A549 (cell line): ENCODE results near the gene FN3KRP. TPM values are rescaled to one million over a fixed set of nuclear protein-coding genes. Genes with fewer than 3 reads are reported as not detected.

Experiments
- ATAC-seq, 2 experiments: fragments of 200-7000 bp in 1 of 2; fragments of >200 bp in 1 of 2; cut with Nextera tagmentation in 1 of 2; cut with Tn5 transposase in 1 of 2; 3 replicates each; pipeline versions ENCODE4 v1.8.0 to v1.9.1; 2018 to 2020; ENCODE audit warnings: mild to moderate bottlenecking in 1 of 2, moderate library complexity in 1 of 2
- CTCF ChIA-PET: fragments of 300-600 bp; sonication (Branson Sonifier 250); formaldehyde crosslinking; extraction: SDS; loops from one replicate; lab custom pipeline; 2021; ENCODE audit warnings: antibody characterized with exemption, inconsistent platforms; lab: Yijun Ruan, JAX
- POLR2A ChIA-PET: fragments of 350-600 bp; formaldehyde crosslinking; extraction: SDS; loops from one replicate; lab custom pipeline; 2021; ENCODE audit warnings: antibody characterized with exemption, inconsistent platforms; lab: Yijun Ruan, JAX
- DNase-seq, 2 experiments: peaks; one replicate each; pipeline versions ENCODE4 v3.0.0 to v3.0.0-alpha.2; 2011 to 2016; ENCODE audit warnings: low read depth in 1 of 2, low spot score in 1 of 2
- FAIRE-seq: peaks from 2 replicates; lab custom pipeline; 2011; peaks lifted over from hg19 to GRCh38; lab: Jason Lieb, UNC
- H3K27ac ChIP-seq, 2 experiments: fragments of >200 bp; sonication (Bioruptor Twin); formaldehyde crosslinking; 3 replicates each; pipeline ENCODE4 v1.5.1; 2016 to 2017
- H3K4me1 ChIP-seq: fragments of >200 bp; sonication (Bioruptor Twin); formaldehyde crosslinking; 3 replicates; pipeline ENCODE4 v1.6.1; 2016
- H3K4me2 ChIP-seq: fragments of >200 bp; sonication (Bioruptor Twin); formaldehyde crosslinking; 3 replicates; pipeline ENCODE4 v1.6.1; 2016
- H3K4me3 ChIP-seq: fragments of >200 bp; sonication (Bioruptor Twin); formaldehyde crosslinking; 3 replicates; pipeline ENCODE4 v1.5.1; 2016
- H3K9me3 ChIP-seq: fragments of >200 bp; sonication (Bioruptor Twin); formaldehyde crosslinking; 3 replicates; pipeline ENCODE4 v1.6.1; 2016
- ATOH8 ChIP-seq: fragments of 250-450 bp; sonication (Bioruptor Pico); IDR thresholded peaks from 2 replicates; pipeline ENCODE4 v1.5.0; 2020; ENCODE audit warnings: low read depth, mild to moderate bottlenecking, moderate library complexity
- BHLHE40 ChIP-seq: IDR thresholded peaks from 2 replicates; pipeline ENCODE4 v1.6.1; 2012; ENCODE audit warnings: low read depth, low read length, inconsistent platforms
- CBX2 ChIP-seq: fragments of 200-600 bp; sonication (generic); IDR thresholded peaks from 2 replicates; pipeline ENCODE4 v1.6.1; 2016; ENCODE audit warnings: low read depth, mild to moderate bottlenecking, borderline replicate concordance
- CHD2 ChIP-seq: fragments of 150-350 bp; IDR thresholded peaks from 2 replicates; pipeline ENCODE4 v1.6.1; 2014; ENCODE audit warnings: low read length; ENCODE audit not compliant: partially characterized antibody
- CHD4 ChIP-seq: fragments of 200-600 bp; sonication (generic); IDR thresholded peaks from 2 replicates; pipeline ENCODE4 v1.6.1; 2016; ENCODE audit warnings: antibody characterized with exemption, mild to moderate bottlenecking, borderline replicate concordance
- EHF ChIP-seq: fragments of 250-450 bp; sonication (Bioruptor Pico); IDR thresholded peaks from 2 replicates; pipeline ENCODE4 v1.5.0; 2020; ENCODE audit warnings: mild to moderate bottlenecking
- ESRRA ChIP-seq: fragments of 150-350 bp; IDR thresholded peaks from 2 replicates; pipeline ENCODE4 v1.6.1; 2014; ENCODE audit warnings: mild to moderate bottlenecking, low read length, borderline replicate concordance
- FOSB ChIP-seq: fragments of 250-450 bp; sonication (Bioruptor Pico); IDR thresholded peaks from 2 replicates; pipeline ENCODE4 v1.5.0; 2020; ENCODE audit warnings: mild to moderate bottlenecking, moderate library complexity
- FOSL2 ChIP-seq, 2 experiments: fragments of 450-650 bp in 1 of 2; fragments of >200 bp in 1 of 2; sonication (Bioruptor Twin) in 1 of 2; formaldehyde crosslinking; IDR thresholded peaks; 2 replicates each; pipeline versions ENCODE4 v1.5.0 to v1.6.1; 2016 to 2020; ENCODE audit warnings: mild to moderate bottlenecking in 1 of 2, moderate library complexity in 1 of 2
- FOXS1 ChIP-seq: fragments of 250-450 bp; sonication (Bioruptor Pico); IDR thresholded peaks from 2 replicates; pipeline ENCODE4 v1.5.0; 2020; ENCODE audit warnings: mild to moderate bottlenecking, moderate library complexity
- HDAC2 ChIP-seq: fragments of 200-600 bp; sonication (generic); IDR thresholded peaks from 2 replicates; pipeline ENCODE4 v1.6.1; 2016
- HOXA7 ChIP-seq: fragments of 250-450 bp; sonication (Bioruptor Pico); IDR thresholded peaks from 2 replicates; pipeline ENCODE4 v1.5.0; 2020; ENCODE audit warnings: mild to moderate bottlenecking, moderate library complexity
- KDM5A ChIP-seq: fragments of 200-600 bp; sonication (generic); IDR thresholded peaks from 2 replicates; pipeline ENCODE4 v1.6.1; 2016; ENCODE audit warnings: antibody characterized with exemption, mild to moderate bottlenecking
- MYC ChIP-seq: IDR thresholded peaks from 2 replicates; pipeline ENCODE4 v1.6.1; 2012; ENCODE audit warnings: mild to moderate bottlenecking, inconsistent platforms, low read length, improper control_type of control experiment, borderline replicate concordance
- NFE2L2 ChIP-seq: fragments of 150-350 bp; conservative IDR thresholded peaks from 2 replicates; pipeline ENCODE4 v1.6.1; 2014; ENCODE audit warnings: low read length
- REST ChIP-seq: fragments of 200-600 bp; sonication (generic); IDR thresholded peaks from 2 replicates; pipeline ENCODE4 v1.6.1; 2016; ENCODE audit warnings: antibody characterized with exemption, mild to moderate bottlenecking, moderate library complexity
- SMC3 ChIP-seq: fragments of >200 bp; sonication (Bioruptor Twin); formaldehyde crosslinking; IDR thresholded peaks from 3 replicates; pipeline ENCODE4 v1.6.1; 2018; ENCODE audit warnings: inconsistent platforms
- SREBF2 ChIP-seq: fragments of 450-650 bp; IDR thresholded peaks from 2 replicates; pipeline ENCODE4 v1.6.1; 2014; ENCODE audit warnings: mild to moderate bottlenecking, moderate library complexity
- TFCP2L1 ChIP-seq: fragments of 250-450 bp; sonication (Bioruptor Pico); IDR thresholded peaks from 2 replicates; pipeline ENCODE4 v1.5.0; 2021; ENCODE audit warnings: mild to moderate bottlenecking
- ZNF302 ChIP-seq: fragments of 250-450 bp; sonication (Bioruptor Pico); IDR thresholded peaks from 2 replicates; pipeline ENCODE4 v1.9.0; 2021; ENCODE audit warnings: inconsistent platforms, mild to moderate bottlenecking, moderate library complexity
- WGBS: methylation state at CpG from one replicate; pipeline ENCODE4 v1.1.6; 2017; ENCODE audit errors: missing lambda C conversion rate; 5-methylcytosine and 5-hydroxymethylcytosine counted together
- polyA plus RNA-seq, 4 experiments: library from polyadenylated mRNA; depleted of rRNA in 3 of 4; stranded (reverse); fragments of >200 nt; fragmentation: RNase III in 1 of 4; extraction: RNeasy Plus Mini Kit Qiagen cat#74134 plus additional on column Dnase treatment in 1 of 4; gene quantifications; 2 replicates in 3 of 4; 3 replicates in 1 of 4; pipeline ENCODE4 v1.2.3, GENCODE V29; 2011 to 2017
- TF ChIP-seq, protein P1 (sequence below): fragments of 450-650 bp; IDR thresholded peaks from 2 replicates; pipeline ENCODE4 v1.6.1; 2014; ENCODE audit warnings: antibody characterized with exemption
- TF ChIP-seq, protein P2 (sequence below): fragments of 150-350 bp; IDR thresholded peaks from 2 replicates; pipeline ENCODE4 v1.6.1; 2014; ENCODE audit warnings: low read depth, mild to moderate bottlenecking, low read length

FN3KRP gene
- polyA plus RNA-seq, 2 of the 4 experiments (the other 2 are of a cell fraction), result 41.1 to 62.4 TPM

GRCh38 chr17:82692268-82692667 is 24.2 kb upstream of the FN3KRP start (continued):
- TF ChIP-seq BHLHE40 (no peak), ZNF302 (no peak), TFCP2L1 (no peak)

GRCh38 chr17:82693168-82693867 is 23.2 kb upstream of the FN3KRP start:
- TF ChIP-seq ZNF302 (no peak), EHF (CRISPR knock-in tag) (no peak), REST (no peak), CBX2 (no peak), SREBF2 (no peak), CHD2 (no peak), CHD4 (no peak; the same call in 1 of the 2 replicates), SMC3 (no peak), KDM5A (no peak), FOXS1 (CRISPR knock-in tag) (no peak), ESRRA (no peak), FOSB (CRISPR knock-in tag) (no peak), NFE2L2 (no peak), HOXA7 (no peak), MYC (no peak), FOSL2 (IDR thresholded peaks at IDR 0.05) (no peak), FOSL2 (CRISPR knock-in tag; IDR thresholded peaks at IDR 0.05) (no peak)
- TF ChIP-seq, protein P1, sequence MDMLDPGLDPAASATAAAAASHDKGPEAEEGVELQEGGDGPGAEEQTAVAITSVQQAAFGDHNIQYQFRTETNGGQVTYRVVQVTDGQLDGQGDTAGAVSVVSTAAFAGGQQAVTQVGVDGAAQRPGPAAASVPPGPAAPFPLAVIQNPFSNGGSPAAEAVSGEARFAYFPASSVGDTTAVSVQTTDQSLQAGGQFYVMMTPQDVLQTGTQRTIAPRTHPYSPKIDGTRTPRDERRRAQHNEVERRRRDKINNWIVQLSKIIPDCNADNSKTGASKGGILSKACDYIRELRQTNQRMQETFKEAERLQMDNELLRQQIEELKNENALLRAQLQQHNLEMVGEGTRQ, result no peak
- no peak overlapping the region for H3K27ac ChIP-seq
- peaks cover 23% of the 10 kb centered on the region for H3K9me3 ChIP-seq
- no peak for DNase-seq
- WGBS, result 93% methylated on average over 22 of the region's 22 CpGs
- POLR2A ChIA-PET, result no interaction called here
- CTCF ChIA-PET, result interaction anchor here (1.1 to 1.5 kb wide), 2 partner anchors 11 to 24 kb away, joined by 4 to 6 read pairs; no protein-coding TSS in a partner anchor
- no peak for FAIRE-seq
- no peak overlapping the region for H3K4me2 ChIP-seq
- H3K4me1 ChIP-seq, result peaks cover 7% of the 10 kb centered on the region; the same call in 2 of the 3 replicates
- ATAC-seq, result no peak
- H3K4me3 ChIP-seq, result no peak overlapping the region

DNA sequence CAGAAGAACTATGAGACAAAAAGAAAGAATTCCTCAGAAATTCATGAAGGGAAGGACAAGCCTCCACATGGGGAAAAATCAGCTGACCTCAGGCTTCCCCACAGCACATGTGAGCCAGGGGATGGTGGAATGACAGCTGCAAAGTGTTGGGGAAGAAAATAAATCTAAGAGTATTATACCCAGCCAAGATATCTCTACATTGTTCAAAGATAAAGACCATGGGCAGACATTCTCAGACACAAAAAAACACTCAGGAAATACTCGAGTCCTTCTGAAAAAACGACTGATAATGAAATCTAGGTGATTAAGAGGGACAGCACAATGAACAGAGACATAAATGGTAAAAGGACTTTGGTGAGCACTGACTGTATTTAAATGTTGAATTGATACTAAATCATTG is 21.9 kb upstream of the FN3KRP start:
- peaks cover 23% of the 10 kb centered on the region for H3K9me3 ChIP-seq
- 7% methylated on average over 2 of the region's 2 CpGs for WGBS
- ChIA-PET CTCF (interaction anchor here (1.5 kb wide), 1 partner anchor 25 kb away, joined by 6 read pairs; no protein-coding TSS in a partner anchor), POLR2A (no interaction called here)
- TF ChIP-seq, protein P2, sequence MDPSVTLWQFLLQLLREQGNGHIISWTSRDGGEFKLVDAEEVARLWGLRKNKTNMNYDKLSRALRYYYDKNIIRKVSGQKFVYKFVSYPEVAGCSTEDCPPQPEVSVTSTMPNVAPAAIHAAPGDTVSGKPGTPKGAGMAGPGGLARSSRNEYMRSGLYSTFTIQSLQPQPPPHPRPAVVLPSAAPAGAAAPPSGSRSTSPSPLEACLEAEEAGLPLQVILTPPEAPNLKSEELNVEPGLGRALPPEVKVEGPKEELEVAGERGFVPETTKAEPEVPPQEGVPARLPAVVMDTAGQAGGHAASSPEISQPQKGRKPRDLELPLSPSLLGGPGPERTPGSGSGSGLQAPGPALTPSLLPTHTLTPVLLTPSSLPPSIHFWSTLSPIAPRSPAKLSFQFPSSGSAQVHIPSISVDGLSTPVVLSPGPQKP, result no peak
- TF ChIP-seq HDAC2 (no peak), ATOH8 (CRISPR knock-in tag) (no peak)
- H3K4me1 ChIP-seq, result peaks cover 10% of the 10 kb centered on the region; the same call in 1 of the 3 replicates
- H3K4me3 ChIP-seq, result no peak overlapping the region
- H3K4me2 ChIP-seq, result no peak overlapping the region
- FAIRE-seq (no peak), ATAC-seq (no peak), DNase-seq (no peak)
- H3K27ac ChIP-seq, result no peak overlapping the region
